SK-N-SH (cell line): ENCODE results near the gene IRF2.

ENCODE experiments used
- EP300 ChIP-seq, 2 experiments: IDR thresholded peaks; 2 replicates each; pipeline versions ENCODE4 v1.4.0 to v1.6.1; 2012; ENCODE audit warnings: borderline replicate concordance in 1 of 2, low read depth in 1 of 2, low read length in 1 of 2
- EZH2phosphoT487 ChIP-seq: fragments of 200-600 bp; sonication (generic); IDR thresholded peaks from 2 replicates; pipeline ENCODE4 v1.6.1; 2017; ENCODE audit warnings: low read depth, mixed run types, mild to moderate bottlenecking, antibody characterized with exemption, moderate library complexity, borderline replicate concordance
- MXI1 ChIP-seq: IDR thresholded peaks from 2 replicates; pipeline ENCODE4 v1.6.1; 2012; ENCODE audit warnings: mild to moderate bottlenecking, low read depth, low read length, improper control_type of control experiment
- POLR2AphosphoS5 ChIP-seq: IDR thresholded peaks from 2 replicates; pipeline ENCODE4 v1.6.1; 2012; ENCODE audit warnings: low read depth, low read length
- RCOR1 ChIP-seq: fragments of 150-350 bp; IDR thresholded peaks from 2 replicates; pipeline ENCODE4 v1.6.1; 2017; ENCODE audit warnings: antibody characterized with exemption, low read length
- REST ChIP-seq: IDR thresholded peaks from 2 replicates; pipeline ENCODE4 v1.6.1; 2012; ENCODE audit warnings: mild to moderate bottlenecking, low read depth, low read length, moderate library complexity
- RFX5 ChIP-seq: IDR thresholded peaks from 2 replicates; pipeline ENCODE4 v1.6.1; 2012; ENCODE audit warnings: mild to moderate bottlenecking, improper control_type of control experiment, low read length
- SMC3 ChIP-seq: IDR thresholded peaks from 2 replicates; pipeline ENCODE4 v1.6.1; 2012; ENCODE audit warnings: low read depth, low read length, improper control_type of control experiment
- TAF1 ChIP-seq: IDR thresholded peaks from 2 replicates; pipeline ENCODE4 v1.6.1; 2012; ENCODE audit warnings: low read depth, mild to moderate bottlenecking, low read length, moderate library complexity, borderline replicate concordance
- TF ChIP-seq, protein P1 (sequence below): fragments of 200-600 bp; sonication (generic); IDR thresholded peaks from 2 replicates; pipeline ENCODE4 v1.6.1; 2017; ENCODE audit warnings: antibody characterized with exemption, mild to moderate bottlenecking, moderate library complexity
- TF ChIP-seq, protein P2 (sequence below): IDR thresholded peaks from 2 replicates; pipeline ENCODE4 v1.4.0; 2012; ENCODE audit warnings: low read depth, borderline replicate concordance

DNA sequence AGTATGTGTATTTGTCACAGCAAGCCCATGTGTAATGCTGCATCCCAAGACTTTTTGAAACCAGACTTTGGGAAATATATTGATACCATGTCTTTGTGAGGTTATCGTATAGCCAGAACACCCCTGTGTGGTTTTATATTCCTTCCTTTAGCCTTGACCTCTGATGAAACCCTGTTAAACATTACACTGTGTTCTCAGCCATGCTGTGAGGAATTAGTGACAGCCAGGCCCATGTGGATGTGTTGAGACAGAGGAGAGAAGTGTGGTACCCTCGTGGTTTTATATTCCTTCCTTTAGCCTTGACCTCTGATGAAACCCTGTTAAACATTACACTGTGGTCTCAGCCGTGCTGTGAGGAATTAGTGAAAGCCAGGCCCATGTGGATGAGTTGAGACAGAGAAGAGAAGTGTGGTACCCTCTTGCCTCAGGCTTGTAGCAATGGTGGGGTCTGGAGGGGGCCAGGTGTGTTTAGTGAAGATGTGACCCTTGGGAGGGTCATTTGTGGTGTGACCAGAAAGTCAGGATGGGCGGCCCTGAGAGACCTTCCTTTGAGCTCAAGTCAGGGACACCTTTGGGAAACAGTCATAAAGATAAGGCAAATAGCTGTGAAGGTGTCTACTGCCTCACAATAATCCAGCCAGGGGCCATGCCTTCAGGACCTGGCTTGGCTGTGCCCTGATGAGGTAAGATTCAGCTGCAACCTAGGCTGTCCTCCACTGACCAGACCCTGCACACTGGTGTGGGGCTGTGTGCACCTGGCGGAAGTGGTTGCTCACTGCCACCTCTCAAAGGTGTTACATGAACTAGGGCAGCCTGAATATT lies 110.0 kb downstream of the IRF2 start:
- TF ChIP-seq RCOR1: no peak
- no peak for TF ChIP-seq SMC3
- no peak for TF ChIP-seq TAF1
- no peak for TF ChIP-seq EP300 (IDR thresholded peaks at IDR 0.05; ENCODE audit: borderline replicate concordance in 1 of 2, low read depth in 1 of 2, low read length in 1 of 2)
- TF ChIP-seq, protein P1, sequence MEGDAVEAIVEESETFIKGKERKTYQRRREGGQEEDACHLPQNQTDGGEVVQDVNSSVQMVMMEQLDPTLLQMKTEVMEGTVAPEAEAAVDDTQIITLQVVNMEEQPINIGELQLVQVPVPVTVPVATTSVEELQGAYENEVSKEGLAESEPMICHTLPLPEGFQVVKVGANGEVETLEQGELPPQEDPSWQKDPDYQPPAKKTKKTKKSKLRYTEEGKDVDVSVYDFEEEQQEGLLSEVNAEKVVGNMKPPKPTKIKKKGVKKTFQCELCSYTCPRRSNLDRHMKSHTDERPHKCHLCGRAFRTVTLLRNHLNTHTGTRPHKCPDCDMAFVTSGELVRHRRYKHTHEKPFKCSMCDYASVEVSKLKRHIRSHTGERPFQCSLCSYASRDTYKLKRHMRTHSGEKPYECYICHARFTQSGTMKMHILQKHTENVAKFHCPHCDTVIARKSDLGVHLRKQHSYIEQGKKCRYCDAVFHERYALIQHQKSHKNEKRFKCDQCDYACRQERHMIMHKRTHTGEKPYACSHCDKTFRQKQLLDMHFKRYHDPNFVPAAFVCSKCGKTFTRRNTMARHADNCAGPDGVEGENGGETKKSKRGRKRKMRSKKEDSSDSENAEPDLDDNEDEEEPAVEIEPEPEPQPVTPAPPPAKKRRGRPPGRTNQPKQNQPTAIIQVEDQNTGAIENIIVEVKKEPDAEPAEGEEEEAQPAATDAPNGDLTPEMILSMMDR: no peak
- no peak for TF ChIP-seq POLR2AphosphoS5
- no peak for TF ChIP-seq RFX5
- no peak for TF ChIP-seq REST
- no peak for TF ChIP-seq MXI1
- TF ChIP-seq, protein P2, sequence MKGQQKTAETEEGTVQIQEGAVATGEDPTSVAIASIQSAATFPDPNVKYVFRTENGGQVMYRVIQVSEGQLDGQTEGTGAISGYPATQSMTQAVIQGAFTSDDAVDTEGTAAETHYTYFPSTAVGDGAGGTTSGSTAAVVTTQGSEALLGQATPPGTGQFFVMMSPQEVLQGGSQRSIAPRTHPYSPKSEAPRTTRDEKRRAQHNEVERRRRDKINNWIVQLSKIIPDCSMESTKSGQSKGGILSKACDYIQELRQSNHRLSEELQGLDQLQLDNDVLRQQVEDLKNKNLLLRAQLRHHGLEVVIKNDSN: no peak
- TF ChIP-seq EZH2phosphoT487: no peak
